ENCODE data around the gene TTC38. TPM values are rescaled to one million over a fixed set of nuclear protein-coding genes. Genes with fewer than 3 reads are reported as not detected.

TTC38 gene
- polyA plus RNA-seq, 5 donors = 29.4 to 40.5 (median 34.1) TPM

DNA sequence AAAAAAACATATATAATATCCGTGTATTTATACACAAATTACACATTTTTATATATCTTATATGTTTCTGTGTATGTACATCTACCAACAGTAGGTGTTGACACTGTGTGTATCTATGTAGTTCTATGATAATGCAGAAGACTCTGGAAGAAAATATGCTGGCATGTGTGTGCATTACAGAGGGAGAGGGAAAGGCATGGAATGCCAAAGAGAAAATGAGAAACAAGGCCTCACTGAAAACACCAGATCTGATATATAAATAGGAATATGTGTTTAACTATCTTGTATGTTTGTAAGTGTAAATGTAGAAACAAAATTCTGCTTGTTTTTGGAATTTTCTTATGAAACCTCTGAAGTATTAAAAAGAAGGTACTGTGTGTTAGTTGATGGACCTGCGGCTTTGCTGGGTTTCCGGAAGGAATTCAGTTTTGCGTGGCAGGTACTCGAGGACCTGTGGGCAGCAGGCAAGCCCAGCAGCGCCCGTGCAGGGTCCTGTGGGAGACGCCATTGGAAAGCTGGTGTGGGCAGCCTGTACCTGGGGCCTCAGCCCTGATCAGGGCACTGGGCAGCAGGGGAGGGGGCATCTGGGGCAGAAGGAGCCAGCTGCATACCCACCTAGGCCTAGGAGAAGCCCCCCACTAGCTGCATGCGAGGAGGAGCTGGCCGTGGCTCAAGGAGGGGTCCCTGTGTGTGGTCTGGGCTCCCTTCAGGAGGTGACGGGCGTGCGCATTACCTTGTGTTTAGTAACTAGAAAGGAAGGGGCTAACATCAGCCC lies 60.1 kb downstream of the TTC38 start:
- no peak for DNase-seq

DNA sequence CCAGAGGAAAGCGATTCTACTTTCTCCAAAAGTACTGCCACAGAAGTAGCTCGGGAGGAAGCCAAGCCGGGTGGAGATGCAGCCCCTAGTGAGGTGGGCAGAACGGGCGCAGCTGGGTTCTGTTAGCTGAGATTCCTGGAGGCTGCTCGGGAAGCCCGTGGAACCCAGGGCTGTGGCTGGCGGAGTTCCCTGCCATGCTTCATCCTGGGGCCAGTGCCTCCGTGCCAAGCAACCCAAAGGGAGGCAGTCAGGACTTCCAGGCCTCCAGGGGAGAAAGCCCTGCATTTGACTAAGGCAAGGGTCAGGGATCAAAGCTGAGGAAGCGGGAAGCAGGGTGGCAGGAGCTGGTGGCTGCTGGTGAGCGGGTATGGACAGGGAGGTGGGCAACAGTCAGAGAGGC lies 61.0 kb downstream of the TTC38 start:
- no peak for DNase-seq

DNA sequence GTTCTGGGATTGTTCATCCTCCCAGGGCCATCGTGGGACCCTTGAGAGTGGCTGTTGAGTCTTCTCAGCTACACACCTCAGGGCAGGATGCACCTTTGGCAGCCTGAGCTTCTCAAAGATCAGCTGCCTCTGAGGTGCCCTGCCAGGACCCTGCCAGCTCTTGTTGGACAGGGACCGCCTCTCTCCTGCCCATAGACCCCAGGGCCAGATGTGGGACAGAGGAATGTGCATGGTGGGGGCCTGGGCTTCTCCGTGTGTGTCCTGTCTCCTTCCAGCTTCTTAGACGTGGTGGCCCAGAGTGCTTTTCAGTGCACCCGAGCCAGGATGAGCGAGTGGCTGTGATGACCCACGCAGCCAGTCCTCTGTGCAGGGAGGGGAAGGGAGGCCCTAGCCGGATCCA lies 61.8 kb downstream of the TTC38 start:
- no peak for DNase-seq

DNA sequence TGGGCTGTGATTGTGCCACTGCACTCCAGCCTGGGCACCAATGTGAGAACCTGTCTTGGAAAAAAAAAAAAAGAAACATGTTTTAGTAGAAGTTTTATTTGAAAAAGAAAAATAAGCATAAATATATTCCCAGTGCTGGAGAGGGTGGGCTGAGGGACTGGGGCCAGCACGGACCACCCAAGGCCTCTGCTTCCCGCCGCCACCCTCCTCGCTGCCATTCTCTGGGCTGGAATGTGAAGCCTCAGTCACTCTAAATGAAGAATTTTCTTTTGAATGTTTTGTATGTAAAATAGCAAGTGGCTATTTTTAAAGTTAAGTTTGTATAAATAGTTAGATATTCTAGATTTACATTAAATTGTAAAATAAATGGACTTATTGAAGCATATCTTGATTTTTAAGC lies 62.6 kb downstream of the TTC38 start:
- DNase-seq = no peak

DNA sequence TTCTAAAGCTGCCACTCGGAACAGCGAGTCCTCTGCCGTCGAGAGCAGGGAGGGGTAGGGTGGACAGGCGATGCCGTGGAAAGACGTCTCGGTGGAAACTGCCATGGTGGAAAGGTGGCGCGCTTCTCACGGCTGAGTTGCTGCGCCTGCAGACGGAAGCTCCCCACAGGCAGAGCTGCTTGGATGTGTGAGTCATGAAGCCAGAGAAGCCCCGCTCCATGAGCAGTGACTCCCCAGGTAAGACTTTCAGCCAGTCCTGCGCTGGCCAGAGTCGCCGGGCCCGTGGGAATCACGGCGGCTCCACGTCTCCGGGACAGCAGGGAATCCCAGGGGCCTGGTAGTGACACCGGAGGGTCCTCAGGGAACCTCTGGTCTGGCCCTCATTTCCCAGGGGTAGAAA lies 63.7 kb downstream of the TTC38 start:
- DNase-seq = no peak

DNA sequence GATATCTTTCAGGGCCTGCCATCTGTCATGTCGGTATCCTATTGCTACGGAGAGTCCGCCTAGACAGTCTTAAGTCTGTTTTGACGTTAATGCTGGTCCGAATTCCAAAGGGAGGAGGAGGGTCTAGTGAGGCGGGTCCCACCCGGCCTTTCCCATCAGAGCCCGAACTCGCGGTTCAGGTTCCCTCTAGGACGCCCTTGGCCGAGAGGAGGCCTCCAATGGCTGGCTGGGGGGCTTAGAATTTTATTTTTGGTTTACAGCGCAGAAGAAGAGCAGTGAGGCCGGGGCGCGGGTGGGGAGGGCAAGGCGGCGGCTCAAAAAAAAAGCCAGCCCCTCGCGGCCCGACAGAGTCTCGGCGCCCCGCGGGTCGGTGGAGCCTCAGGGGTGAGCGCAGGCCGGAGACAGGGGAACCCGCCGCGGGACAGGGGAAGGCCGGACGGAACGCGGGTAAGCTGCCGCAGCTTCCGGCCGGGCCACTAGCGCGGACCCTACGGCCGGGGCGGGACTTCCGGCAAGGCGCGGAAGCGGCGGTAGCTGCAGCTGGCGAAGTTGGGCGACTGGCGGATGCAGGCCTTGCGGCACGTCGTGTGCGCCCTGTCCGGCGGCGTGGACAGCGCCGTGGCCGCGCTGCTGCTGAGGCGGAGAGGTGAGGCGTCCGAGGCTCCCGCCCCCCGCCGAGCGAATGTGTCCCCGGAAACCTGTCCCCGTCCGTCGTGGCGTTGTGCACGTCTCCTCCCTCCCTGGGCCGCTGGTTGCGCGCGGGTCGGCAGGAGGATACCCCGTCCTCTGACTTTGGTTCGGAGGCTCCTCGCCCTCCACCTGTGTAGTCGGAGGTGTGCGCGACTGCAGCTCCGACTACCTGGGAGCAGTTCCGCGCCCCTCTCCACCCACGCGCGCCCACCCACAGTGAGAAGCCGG lies 67.7 kb downstream of the TTC38 start, which contains the start of gene TRMU:
Gene TRMU (plus strand): TSS at position 514 of the 918 bp plus-strand sequence. CDS start 51 bp downstream, at position 565.
- DNase-seq = peak; percentile 78 to 81

DNA sequence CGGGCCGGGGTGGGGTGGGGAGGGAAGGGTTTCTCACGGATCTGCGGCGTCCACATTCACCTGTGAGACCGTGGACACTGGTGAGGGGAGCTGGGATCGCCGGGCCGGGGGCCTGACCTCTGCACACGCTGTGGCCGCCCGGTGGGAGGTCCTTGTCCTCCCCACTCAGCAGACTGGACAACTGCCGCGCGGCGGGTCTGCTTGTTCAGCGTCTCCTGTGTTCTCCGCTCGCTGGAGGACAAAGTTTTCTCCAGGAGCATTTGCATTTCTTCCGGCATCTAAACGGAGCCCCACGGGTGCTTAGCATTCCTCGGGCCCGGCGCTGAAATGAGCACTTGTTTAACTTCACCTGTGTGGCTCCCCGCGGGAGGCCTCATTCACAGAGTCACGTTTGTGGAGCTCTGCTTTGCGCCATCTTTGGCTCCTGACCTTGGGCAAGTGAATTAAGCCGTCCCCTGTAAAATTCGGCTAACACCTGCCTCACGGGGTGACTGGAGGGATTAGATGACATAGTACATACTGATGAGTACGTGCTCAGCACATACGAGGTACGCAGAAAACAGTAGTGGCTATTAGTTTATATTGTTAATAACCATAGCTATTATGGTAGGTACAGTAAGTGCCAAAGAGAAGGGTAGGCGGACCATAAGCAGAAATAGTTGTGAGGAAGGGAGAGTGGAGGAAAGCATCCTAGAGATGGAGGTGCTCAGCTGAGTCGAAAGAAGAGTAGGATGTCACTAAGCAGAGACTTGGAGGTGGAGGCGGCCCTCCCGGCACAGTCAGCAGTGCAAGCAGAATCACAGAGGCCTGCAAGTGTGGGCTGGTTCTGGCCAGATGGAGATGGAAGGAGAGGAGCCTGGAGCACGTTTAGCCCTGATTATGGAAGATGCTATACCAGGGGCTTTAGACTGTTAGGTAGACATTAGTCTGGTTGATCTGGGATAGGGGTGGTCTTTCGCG lies 68.6 kb downstream of the TTC38 start:
- no peak for DNase-seq

DNA sequence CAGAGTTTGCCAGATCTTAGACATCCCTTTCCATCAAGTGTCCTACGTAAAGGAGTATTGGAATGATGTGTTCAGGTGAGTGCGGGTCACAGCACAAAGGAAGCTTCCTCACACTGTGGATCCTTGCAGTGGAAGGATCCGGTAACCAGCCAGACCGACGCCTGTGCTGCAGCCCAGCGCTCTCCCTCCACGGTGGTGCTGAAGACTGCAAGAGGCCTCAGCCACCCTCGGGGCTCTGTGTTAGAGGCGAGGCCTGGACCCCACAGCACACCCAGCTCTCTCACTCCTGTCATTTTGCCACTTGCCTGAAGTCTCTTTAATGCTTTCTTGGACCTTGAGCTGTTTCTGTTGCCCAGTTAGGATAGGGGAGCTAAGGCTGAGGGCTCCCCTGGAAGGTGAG lies 70.1 kb downstream of the TTC38 start:
- no peak for DNase-seq

DNA sequence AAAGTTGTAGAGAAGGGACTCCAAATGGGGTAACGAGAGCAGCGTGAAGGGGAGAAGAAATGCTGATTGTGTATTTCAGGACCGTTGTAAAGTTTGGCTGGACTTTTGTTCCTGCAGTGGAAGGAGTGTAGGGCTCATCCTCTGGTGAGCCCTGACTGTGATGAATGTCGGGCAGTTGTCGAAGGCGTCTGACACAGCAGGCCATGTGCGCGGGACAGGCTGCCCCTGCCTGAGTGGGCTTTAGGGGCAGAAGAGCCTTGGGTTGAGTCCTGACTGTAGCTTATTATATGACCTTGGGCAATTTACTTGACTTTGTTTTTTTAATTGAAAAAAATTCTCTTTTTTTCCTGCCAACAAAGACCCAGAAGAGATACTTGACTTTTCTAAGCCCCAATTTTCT lies 70.8 kb downstream of the TTC38 start:
- DNase-seq = no peak

DNA sequence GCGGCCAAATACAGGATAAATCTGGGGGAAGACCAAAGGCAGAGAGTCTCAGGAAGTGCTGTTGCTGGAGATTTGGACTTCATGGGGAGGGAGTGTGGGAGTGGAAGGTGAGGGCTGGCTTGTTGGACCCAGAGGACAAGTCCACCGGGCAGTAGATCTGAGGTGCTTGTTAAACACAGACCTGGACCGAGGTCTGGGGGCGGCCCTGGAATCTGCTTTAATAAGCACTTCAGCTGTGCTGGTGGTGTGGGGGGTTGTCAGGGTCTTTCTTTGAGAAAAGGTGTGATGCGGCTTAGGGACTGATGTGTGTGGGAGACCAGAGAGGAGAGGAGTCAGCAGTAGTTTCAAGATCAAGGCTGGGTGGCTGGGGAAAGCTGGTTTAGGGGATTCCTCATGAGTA lies 72.1 kb downstream of the TTC38 start:
- no peak for DNase-seq

DNA sequence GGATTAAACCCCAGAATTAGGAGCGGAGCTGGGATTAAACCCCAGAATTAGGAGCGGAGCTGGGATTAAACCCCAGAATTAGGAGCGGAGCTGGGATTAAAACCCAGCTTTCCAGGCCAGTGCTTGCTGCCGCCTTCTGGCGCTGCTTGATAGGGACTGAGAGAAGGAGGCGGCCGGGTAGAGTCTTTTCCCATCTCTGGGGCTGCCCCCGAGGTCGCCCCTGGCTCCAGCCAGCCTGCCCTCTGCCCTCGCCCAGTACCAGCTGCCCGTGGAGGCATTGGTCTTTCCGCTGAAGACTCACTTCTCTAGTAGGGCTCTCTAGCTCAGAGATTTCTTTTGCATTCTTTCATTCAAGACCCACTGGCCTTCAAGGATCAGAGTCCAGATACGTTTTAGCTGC lies 72.9 kb downstream of the TTC38 start:
- DNase-seq = no peak

Other genes starting within 250 kb of the TTC38 start
- 10 to 100 TPM; 11.8 to 14.8 (median 14.1) TPM for gene PPARA, start 117.5 kb upstream of the TTC38 start, polyA plus RNA-seq (ENCODE audit: insufficient read depth in 1 of 5, insufficient read length in 5 of 5, low replicate concordance in 1 of 5)
- 10 to 100 TPM in 4 of 5 donors, 1 to 10 TPM in 1; 9.5 to 15.0 (median 13.0) TPM for gene CDPF1, start 17.7 kb upstream of the TTC38 start, polyA plus RNA-seq (ENCODE audit: insufficient read depth in 1 of 5, insufficient read length in 5 of 5, low replicate concordance in 1 of 5)
- gene PKDREJ, start 4.7 kb upstream of the TTC38 start, polyA plus RNA-seq (ENCODE audit: insufficient read depth in 1 of 5, insufficient read length in 5 of 5, low replicate concordance in 1 of 5) = under 1 TPM; 0.37 to 0.60 (median 0.47) TPM
- gene GTSE1, start 28.9 kb downstream of the TTC38 start, polyA plus RNA-seq (ENCODE audit: insufficient read depth in 1 of 5, insufficient read length in 5 of 5, low replicate concordance in 1 of 5) = 10 to 100 TPM; 11.9 to 30.5 (median 16.3) TPM
- gene TRMU, start 67.7 kb downstream of the TTC38 start, polyA plus RNA-seq (ENCODE audit: insufficient read depth in 1 of 5, insufficient read length in 5 of 5, low replicate concordance in 1 of 5) = 10 to 100 TPM; 37.6 to 51.9 (median 43.9) TPM

Data from right lung (tissue), 5 donors.